Smooth muscle cell (in vitro differentiated cells): Measurements from ENCODE around the gene C4orf36. TPM values are rescaled to one million over a fixed set of nuclear protein-coding genes. Genes with fewer than 3 reads are reported as not detected.

Source experiments
- DNase-seq: peaks from one replicate; lab custom pipeline; 2025; ENCODE audit not compliant: unreplicated experiment; lab: John Stamatoyannopoulos, UW
- H2AFZ ChIP-seq: fragments of 200-600 bp; sonication (generic); 2 replicates; pipeline ENCODE4 v1.6.0; 2016; ENCODE audit warnings: antibody characterized with exemption, low read depth, mild to moderate bottlenecking
- H3F3A ChIP-seq: fragments of 200-600 bp; sonication (generic); 2 replicates; pipeline ENCODE4 v1.6.0; 2017; ENCODE audit warnings: antibody characterized with exemption, low read depth
- H3K27ac ChIP-seq: fragments of 200-600 bp; sonication (generic); 2 replicates; pipeline ENCODE4 v1.5.1; 2016; ENCODE audit warnings: low read depth, mild to moderate bottlenecking
- H3K27me3 ChIP-seq: fragments of 200-600 bp; sonication (generic); 2 replicates; pipeline ENCODE4 v1.6.1; 2016; ENCODE audit warnings: low read depth, mild to moderate bottlenecking
- H3K36me3 ChIP-seq: fragments of 200-600 bp; sonication (generic); 2 replicates; pipeline ENCODE4 v1.5.1; 2016; ENCODE audit warnings: low read depth
- H3K4me1 ChIP-seq: fragments of 200-600 bp; sonication (generic); 2 replicates; pipeline ENCODE4 v1.5.1; 2016; ENCODE audit warnings: low read depth
- H3K4me2 ChIP-seq: fragments of 200-600 bp; sonication (generic); 2 replicates; pipeline ENCODE4 v1.6.0; 2016; ENCODE audit warnings: mild to moderate bottlenecking
- H3K4me3 ChIP-seq: fragments of 200-600 bp; sonication (generic); 2 replicates; pipeline ENCODE4 v1.5.1; 2016; ENCODE audit warnings: mild to moderate bottlenecking
- H3K79me2 ChIP-seq: fragments of 200-600 bp; sonication (generic); 2 replicates; pipeline ENCODE4 v1.6.0; 2016; ENCODE audit warnings: low read depth, mild to moderate bottlenecking
- H3K9ac ChIP-seq: fragments of 200-600 bp; sonication (generic); 2 replicates; pipeline ENCODE4 v1.6.0; 2016; ENCODE audit warnings: low read depth
- H3K9me3 ChIP-seq: fragments of 200-600 bp; sonication (generic); replicated peaks from 2 replicates; pipeline ENCODE4 v1.5.1; 2016; ENCODE audit warnings: low read depth
- H4K20me1 ChIP-seq: fragments of 200-600 bp; sonication (generic); 2 replicates; pipeline ENCODE4 v1.6.0; 2016; ENCODE audit warnings: low read depth
- CTCF ChIP-seq: fragments of 200-600 bp; sonication (generic); IDR thresholded peaks from 2 replicates; pipeline ENCODE4 v1.5.1; 2017; ENCODE audit warnings: borderline replicate concordance, mild to moderate bottlenecking, antibody characterized with exemption; ENCODE audit not compliant: insufficient read depth, poor library complexity, severe bottlenecking
- WGBS: methylation state at CpG from one replicate; pipeline ENCODE4 v1.1.7; 2016; ENCODE audit warnings: low lambda C conversion rate; 5-methylcytosine and 5-hydroxymethylcytosine counted together
- polyA plus RNA-seq: library from polyadenylated mRNA; unstranded; fragments of >200 nt; fragmentation: Nextera tagmentation; extraction: Ambion mirVana; gene quantifications from 2 replicates; pipeline ENCODE4 v1.2.1, GENCODE V29; 2016
- total RNA-seq: library from RNA; depleted of rRNA; stranded (reverse); fragments of >200 nt; gene quantifications from 2 replicates; pipeline ENCODE4 v1.2.3, GENCODE V29; 2014

The C4orf36 gene
- total and polyA plus RNA-seq, 2 experiments from 2014 or later: 5.1 TPM; not detected in 1

- H3K27me3 ChIP-seq: no peaks in the 10 kb centered on the region
- no peaks in the 10 kb centered on the region for H3K36me3 ChIP-seq
- no peak for TF ChIP-seq CTCF
- H2AFZ ChIP-seq: no peak overlapping the region
- H4K20me1 ChIP-seq: no peaks in the 10 kb centered on the region
- H3K4me2 ChIP-seq: no peak overlapping the region
- DNase-seq: no peak
- H3K4me1 ChIP-seq: peaks cover 4% of the 10 kb centered on the region
- H3K27ac ChIP-seq: no peak overlapping the region
- no peaks in the 10 kb centered on the region for H3K79me2 ChIP-seq
- H3K4me3 ChIP-seq: no peak overlapping the region
- H3K9me3 ChIP-seq: no peaks in the 10 kb centered on the region
- WGBS: 83% methylated on average over 3 of the region's 3 CpGs
- H3F3A ChIP-seq: no peaks in the 10 kb centered on the region
- H3K9ac ChIP-seq: no peak overlapping the region
Observed at GRCh38 chr4:86834901-86835300, 57.3 kb downstream of the C4orf36 start.

GRCh38 chr4:86833615-86834014 lies 58.6 kb downstream of the C4orf36 start:
- peaks cover 4% of the 10 kb centered on the region for H3K4me1 ChIP-seq
- no peak overlapping the region for H3K9ac ChIP-seq
- H2AFZ ChIP-seq: no peak overlapping the region
- no peak overlapping the region for H3K4me2 ChIP-seq
- H3K4me3 ChIP-seq: no peak overlapping the region
- no peak for TF ChIP-seq CTCF
- no peaks in the 10 kb centered on the region for H3K27me3 ChIP-seq
- WGBS: 96% methylated on average over 1 of the region's 1 CpG
- H3F3A ChIP-seq: no peaks in the 10 kb centered on the region
- no peaks in the 10 kb centered on the region for H3K79me2 ChIP-seq
- H3K27ac ChIP-seq: no peak overlapping the region
- no peak for DNase-seq
- no peaks in the 10 kb centered on the region for H4K20me1 ChIP-seq
- H3K36me3 ChIP-seq: no peaks in the 10 kb centered on the region
- H3K9me3 ChIP-seq: no peaks in the 10 kb centered on the region

- H3K27me3 ChIP-seq: no peaks in the 10 kb centered on the region
- peak overlapping the region; percentile 74 for H3K4me2 ChIP-seq
- 59% methylated on average over 5 of the region's 5 CpGs for WGBS
- no peaks in the 10 kb centered on the region for H3K36me3 ChIP-seq
- TF ChIP-seq CTCF: no peak
- peaks cover 4% of the 10 kb centered on the region for H3K4me1 ChIP-seq
- H3F3A ChIP-seq: no peaks in the 10 kb centered on the region
- H4K20me1 ChIP-seq: no peaks in the 10 kb centered on the region
- H3K79me2 ChIP-seq: no peaks in the 10 kb centered on the region
- peak overlapping the region; percentile 70 for H3K27ac ChIP-seq
- DNase-seq: no peak
- no peak overlapping the region for H3K9ac ChIP-seq
- H3K4me3 ChIP-seq: no peak overlapping the region
- peak overlapping the region; percentile 69 for H2AFZ ChIP-seq
- no peaks in the 10 kb centered on the region for H3K9me3 ChIP-seq
Observed at GRCh38 chr4:86831262-86832130, 60.7 kb downstream of the C4orf36 start.

Other genes starting within 250 kb of the C4orf36 start
- gene SLC10A6, start 43.0 kb downstream of the C4orf36 start, total RNA-seq: 1.3 and 1.4 TPM in 2 replicates
- gene SLC10A6, start 43.0 kb downstream of the C4orf36 start, polyA plus RNA-seq: 0.34 TPM in 1 of 2 replicates, not detected in the other
- 17.7 and 22.0 TPM in 2 replicates for gene AFF1, start 42.6 kb upstream of the C4orf36 start, total RNA-seq
- 6.6 and 12.7 TPM in 2 replicates for gene AFF1, start 42.6 kb upstream of the C4orf36 start, polyA plus RNA-seq